Bronchial epithelial cell (primary cell): ENCODE measurements around the gene YBX1. TPM values are rescaled to one million over a fixed set of nuclear protein-coding genes. Genes with fewer than 3 reads are reported as not detected.

Experiments
- DNase-seq: peaks from one replicate; pipeline ENCODE4 v3.0.0-alpha.2; 2010; ENCODE audit warnings: low read depth
- FAIRE-seq: peaks from 2 replicates; lab custom pipeline; 2011; peaks lifted over from hg19 to GRCh38; lab: Jason Lieb, UNC
- H3K27me3 ChIP-seq: 2 replicates; pipeline ENCODE4 v1.5.1; 2011; ENCODE audit warnings: low read length; ENCODE audit not compliant: control insufficient read depth, insufficient read depth
- H3K36me3 ChIP-seq: 2 replicates; pipeline ENCODE4 v1.5.1; 2011; ENCODE audit warnings: low read length; ENCODE audit not compliant: control insufficient read depth, insufficient read depth
- H3K4me3 ChIP-seq: 2 replicates; pipeline ENCODE4 v1.5.1; 2011; ENCODE audit warnings: mild to moderate bottlenecking, low read depth, low read length, control low read depth
- total RNA-seq: library from RNA; depleted of rRNA; stranded (reverse); fragments of >200 nt; gene quantifications from 2 replicates; pipeline ENCODE4 v1.2.1, GENCODE V29; 2014
- TF ChIP-seq, protein P1 (sequence below): IDR thresholded peaks from 2 replicates; pipeline ENCODE4 v1.5.1; 2011; ENCODE audit warnings: mild to moderate bottlenecking, moderate library complexity, low read length, control low read depth, inconsistent platforms; ENCODE audit not compliant: insufficient read depth, severe bottlenecking

Gene YBX1
- total RNA-seq, 1 donor from 2014 or later, result 1,188 TPM

DNA sequence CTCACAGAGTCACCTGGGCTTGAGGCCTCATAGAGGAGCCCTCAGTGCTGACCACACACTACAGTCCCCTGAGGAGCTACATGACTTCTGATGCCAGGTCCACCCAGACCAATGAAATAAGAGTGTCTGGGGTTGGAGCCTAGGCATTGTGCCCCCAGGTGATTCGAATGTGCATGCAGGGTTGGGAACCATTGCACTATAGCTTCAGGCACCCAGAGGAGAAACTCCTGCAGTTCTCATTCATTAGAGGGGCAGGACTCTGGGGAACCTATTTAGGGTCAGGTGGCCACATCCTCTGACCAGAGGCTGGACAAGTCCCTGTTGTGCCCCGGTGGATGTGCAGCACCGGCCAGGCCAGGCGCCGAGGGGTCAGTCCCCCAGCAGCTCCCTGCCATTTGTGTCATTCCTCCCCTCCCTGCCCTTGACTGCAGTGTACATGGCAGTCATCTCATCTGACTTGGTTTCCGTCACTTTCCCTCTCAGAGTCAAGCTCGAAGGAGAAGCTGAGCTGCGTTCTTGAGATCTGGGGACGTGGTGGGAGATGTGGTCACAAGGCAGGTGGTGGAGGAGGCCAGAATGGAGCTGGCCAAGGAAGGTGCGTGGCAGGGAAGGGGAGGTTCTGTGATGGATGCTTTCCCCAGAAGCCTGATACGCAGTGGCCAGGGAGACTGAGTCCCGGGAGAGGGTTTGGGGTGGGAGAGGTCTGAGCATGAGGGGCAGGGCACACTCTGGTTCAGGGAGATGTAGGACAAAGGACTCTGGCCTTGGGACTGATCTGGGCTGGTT lies 51.4 kb downstream of the YBX1 start:
- FAIRE-seq, result peak; percentile 88

DNA sequence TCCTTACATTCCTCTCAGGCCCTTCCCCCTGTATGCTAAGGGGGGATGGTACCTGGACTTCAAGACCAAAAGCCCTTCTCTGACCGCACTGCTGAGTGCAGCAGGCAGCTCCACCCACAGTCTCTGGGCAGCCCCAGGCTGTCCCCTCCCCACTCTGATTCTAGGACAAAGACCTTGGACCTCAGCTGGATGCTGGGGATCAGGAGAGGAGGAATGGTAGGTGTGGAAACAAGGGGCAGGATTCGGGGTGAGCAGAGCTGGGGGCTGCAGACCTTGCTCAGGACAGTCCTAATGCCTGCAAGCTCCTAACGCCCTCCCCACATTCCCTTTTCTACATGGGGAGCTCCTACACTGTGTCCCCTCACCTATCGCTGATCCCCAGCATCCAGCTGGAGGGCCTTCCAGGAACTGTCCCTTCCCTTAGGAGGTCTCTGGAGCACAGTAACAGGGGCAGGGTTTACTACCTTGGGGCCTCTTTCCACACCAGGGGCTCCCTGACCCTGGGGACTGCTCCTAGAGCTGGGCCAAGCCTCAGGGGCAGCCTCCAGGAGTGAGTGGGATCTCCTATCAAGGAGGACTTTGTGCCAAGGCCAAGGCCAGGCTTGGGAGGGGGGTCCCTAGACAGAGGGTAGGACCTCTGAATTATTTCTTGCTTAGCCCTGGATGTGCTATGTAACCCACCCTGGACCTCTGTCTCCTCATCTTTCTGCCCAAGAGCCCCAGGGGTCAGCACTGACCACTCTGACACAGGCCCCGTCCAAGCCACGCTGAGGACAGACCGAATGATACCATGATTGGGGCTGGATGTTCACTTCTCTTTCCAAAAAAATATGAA lies 52.2 kb downstream of the YBX1 start:
- Histone ChIP-seq H3K27me3 (no peaks in the 10 kb centered on the region), H3K36me3 (no peaks in the 10 kb centered on the region), H3K4me3 (no peak overlapping the region)
- FAIRE-seq, result no peak
- TF ChIP-seq, protein P1, sequence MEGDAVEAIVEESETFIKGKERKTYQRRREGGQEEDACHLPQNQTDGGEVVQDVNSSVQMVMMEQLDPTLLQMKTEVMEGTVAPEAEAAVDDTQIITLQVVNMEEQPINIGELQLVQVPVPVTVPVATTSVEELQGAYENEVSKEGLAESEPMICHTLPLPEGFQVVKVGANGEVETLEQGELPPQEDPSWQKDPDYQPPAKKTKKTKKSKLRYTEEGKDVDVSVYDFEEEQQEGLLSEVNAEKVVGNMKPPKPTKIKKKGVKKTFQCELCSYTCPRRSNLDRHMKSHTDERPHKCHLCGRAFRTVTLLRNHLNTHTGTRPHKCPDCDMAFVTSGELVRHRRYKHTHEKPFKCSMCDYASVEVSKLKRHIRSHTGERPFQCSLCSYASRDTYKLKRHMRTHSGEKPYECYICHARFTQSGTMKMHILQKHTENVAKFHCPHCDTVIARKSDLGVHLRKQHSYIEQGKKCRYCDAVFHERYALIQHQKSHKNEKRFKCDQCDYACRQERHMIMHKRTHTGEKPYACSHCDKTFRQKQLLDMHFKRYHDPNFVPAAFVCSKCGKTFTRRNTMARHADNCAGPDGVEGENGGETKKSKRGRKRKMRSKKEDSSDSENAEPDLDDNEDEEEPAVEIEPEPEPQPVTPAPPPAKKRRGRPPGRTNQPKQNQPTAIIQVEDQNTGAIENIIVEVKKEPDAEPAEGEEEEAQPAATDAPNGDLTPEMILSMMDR, result no peak
- no peak for DNase-seq

More for the DNA sequence above, 51.4 kb downstream of the YBX1 start:
- Histone ChIP-seq H3K27me3 (no peaks in the 10 kb centered on the region), H3K36me3 (no peaks in the 10 kb centered on the region), H3K4me3 (no peak overlapping the region)
- TF ChIP-seq, protein P1, result no peak
- DNase-seq, result no peak

DNA sequence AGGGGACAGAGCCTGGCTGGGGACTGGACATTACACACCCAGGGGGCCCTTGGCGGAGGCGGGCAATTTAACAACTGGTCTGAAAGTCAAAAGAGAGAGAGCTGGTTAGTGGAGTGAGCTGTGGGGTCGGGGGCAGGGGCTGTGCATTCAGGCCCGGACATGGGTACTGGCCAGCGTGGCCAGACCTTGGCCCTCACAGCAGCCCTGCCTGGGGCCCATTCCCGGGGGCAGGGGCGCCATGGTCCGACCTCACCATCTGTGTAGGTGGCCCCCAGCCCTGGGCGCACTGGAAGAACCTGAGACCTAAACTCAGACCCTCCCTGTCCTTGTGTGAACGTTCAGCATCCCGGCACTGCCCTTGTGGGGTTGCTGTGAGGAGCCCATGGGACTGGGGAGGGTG lies 52.8 kb downstream of the YBX1 start:
- DNase-seq, result no peak
- no peak overlapping the region for H3K4me3 ChIP-seq
- TF ChIP-seq, protein P1, result no peak

DNA sequence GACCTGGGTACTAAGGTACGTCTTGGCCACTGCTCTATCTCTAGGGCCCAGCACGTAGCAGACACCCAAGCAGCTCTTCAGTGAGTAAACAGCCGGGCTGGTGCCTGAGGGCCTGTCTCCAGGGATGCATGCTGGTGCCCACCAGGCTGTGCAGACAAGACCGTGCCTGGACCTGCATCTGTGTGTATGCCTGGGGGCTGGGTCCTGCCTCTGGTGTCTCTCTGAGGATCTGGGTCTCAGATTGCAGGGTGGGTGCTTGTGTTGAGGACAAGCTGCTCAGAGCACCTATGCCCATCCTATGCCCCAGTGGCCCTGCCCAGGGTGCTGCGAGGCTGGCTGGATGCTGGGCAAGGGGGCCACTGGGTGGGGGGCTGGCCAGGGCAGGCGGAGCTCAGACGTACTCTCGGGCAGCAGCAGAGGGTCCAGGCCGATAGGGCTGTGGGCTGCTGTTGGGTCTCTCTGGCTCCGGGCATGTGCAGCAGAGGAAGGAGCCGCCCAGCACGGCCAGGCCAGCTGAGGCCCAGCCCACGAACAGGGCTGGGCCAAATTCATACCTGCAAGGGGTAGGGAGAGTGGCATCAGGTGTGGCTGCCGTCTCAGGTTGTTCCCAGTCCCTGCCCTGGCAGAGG lies 53.4 kb downstream of the YBX1 start:
- peak; percentile 82 for DNase-seq
- H3K27me3 ChIP-seq, result no peaks in the 10 kb centered on the region
- TF ChIP-seq, protein P1, result no peak
- FAIRE-seq, result no peak
- no peak overlapping the region for H3K4me3 ChIP-seq
- H3K36me3 ChIP-seq, result no peaks in the 10 kb centered on the region

More for the DNA sequence above, 52.8 kb downstream of the YBX1 start:
- H3K27me3 ChIP-seq, result no peaks in the 10 kb centered on the region
- H3K36me3 ChIP-seq, result no peaks in the 10 kb centered on the region
- FAIRE-seq, result no peak

DNA sequence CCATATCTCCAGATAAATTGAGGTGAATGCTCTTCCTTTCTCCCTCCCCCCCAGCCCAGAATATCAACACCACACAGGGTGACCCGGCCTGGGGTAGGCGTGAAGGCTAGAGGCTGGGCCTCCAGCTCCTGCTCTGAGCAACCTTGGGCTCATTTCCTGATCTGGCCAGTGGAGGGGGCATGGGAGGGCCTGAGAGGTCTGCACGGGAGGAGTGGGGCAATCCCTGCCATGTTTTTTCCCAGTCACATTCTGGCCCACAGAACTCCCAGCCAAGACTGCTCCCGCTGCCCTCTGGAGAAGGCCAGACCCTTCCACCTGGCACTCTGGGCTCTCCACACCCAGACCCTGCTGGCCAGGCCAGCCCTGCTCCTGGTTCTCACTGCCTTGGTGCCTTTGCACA lies 53.9 kb downstream of the YBX1 start:
- Histone ChIP-seq H3K36me3 (no peaks in the 10 kb centered on the region), H3K27me3 (no peaks in the 10 kb centered on the region), H3K4me3 (no peak overlapping the region)
- FAIRE-seq (no peak), DNase-seq (peak; percentile 51)
- TF ChIP-seq, protein P1, result peak; percentile 70
